ENCODE measurements around the gene SETX. TPM values are rescaled to one million over a fixed set of nuclear protein-coding genes. Genes with fewer than 3 reads are reported as not detected.
A peak's percentile ranks its signal among the peaks of the same experiment; 100 is the strongest.

SETX gene
- total RNA-seq, 1 donor from 2014 or later, result 45.8 TPM

GRCh38 chr9:132334364-132334763 is 20.4 kb downstream of the SETX start:
- intact Hi-C loops (cut with micrococcal nuclease), result no loop called here
- H3K27ac Mint-ChIP-seq, result no peak overlapping the region
- peaks cover 83% of the 10 kb centered on the region for H3K36me3 Mint-ChIP-seq (ENCODE audit: low read depth)
- no peak overlapping the region for H3K4me3 Mint-ChIP-seq
- H3K27me3 Mint-ChIP-seq, result no peaks in the 10 kb centered on the region
- no peaks in the 10 kb centered on the region for H3K9me3 Mint-ChIP-seq
- no peak for DNase-seq
- H3K4me1 Mint-ChIP-seq, result peaks cover 4% of the 10 kb centered on the region

- intact Hi-C loops (cut with micrococcal nuclease), result no loop called here
- no peaks in the 10 kb centered on the region for H3K9me3 Mint-ChIP-seq
- H3K27ac Mint-ChIP-seq, result no peak overlapping the region
These were observed 21.2 kb downstream of the SETX start for GRCh38 chr9:132333556-132333955.

GRCh38 chr9:132328580-132328979 is 26.2 kb downstream of the SETX start:
- peaks cover 10% of the 10 kb centered on the region for H3K4me1 Mint-ChIP-seq
- H3K36me3 Mint-ChIP-seq (ENCODE audit: low read depth), result peaks cover 82% of the 10 kb centered on the region
- intact Hi-C loops (cut with micrococcal nuclease), result no loop called here

More at GRCh38 chr9:132333556-132333955, 21.2 kb downstream of the SETX start:
- H3K4me1 Mint-ChIP-seq, result peaks cover 4% of the 10 kb centered on the region
- H3K4me3 Mint-ChIP-seq, result no peak overlapping the region
- no peak for DNase-seq
- H3K36me3 Mint-ChIP-seq (ENCODE audit: low read depth), result peaks cover 85% of the 10 kb centered on the region
- H3K27me3 Mint-ChIP-seq, result no peaks in the 10 kb centered on the region

DNA sequence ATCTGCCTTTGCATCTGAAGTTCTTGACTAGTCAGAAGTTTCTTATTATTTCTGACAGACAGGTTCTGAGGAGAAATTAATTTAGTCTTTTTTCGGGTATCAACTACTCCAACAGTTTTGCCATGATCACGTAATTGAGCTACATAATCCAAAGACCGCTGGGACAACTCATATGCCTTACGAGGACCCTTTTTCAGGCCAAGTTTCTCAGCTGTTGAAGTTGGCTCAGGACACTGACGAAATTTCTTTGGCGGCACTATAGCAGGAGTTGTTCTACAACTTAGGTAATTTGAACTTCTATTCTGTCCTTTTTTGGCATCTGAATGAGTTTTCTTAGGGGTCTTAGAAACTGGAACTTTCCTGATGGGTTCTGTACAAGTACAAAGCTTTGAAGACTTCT is 27.2 kb downstream of the SETX start:
- DNase-seq, result no peak
- Mint-ChIP-seq H3K36me3 (ENCODE audit: low read depth) (peaks cover 83% of the 10 kb centered on the region), H3K4me3 (no peak overlapping the region), H3K27ac (no peak overlapping the region), H3K4me1 (peaks cover 10% of the 10 kb centered on the region), H3K9me3 (peaks cover 6% of the 10 kb centered on the region), H3K27me3 (no peaks in the 10 kb centered on the region)
- intact Hi-C loops (cut with micrococcal nuclease), result no loop called here

More at GRCh38 chr9:132328580-132328979, 26.2 kb downstream of the SETX start:
- Mint-ChIP-seq H3K27ac (no peak overlapping the region), H3K9me3 (peaks cover 6% of the 10 kb centered on the region), H3K4me3 (no peak overlapping the region), H3K27me3 (no peaks in the 10 kb centered on the region)
- DNase-seq, result no peak

- intact Hi-C loops (cut with micrococcal nuclease), result no loop called here
- no peak for DNase-seq
- Mint-ChIP-seq H3K27ac (no peak overlapping the region), H3K27me3 (no peaks in the 10 kb centered on the region), H3K9me3 (peaks cover 6% of the 10 kb centered on the region), H3K36me3 (ENCODE audit: low read depth) (peaks cover 76% of the 10 kb centered on the region), H3K4me3 (no peak overlapping the region), H3K4me1 (peaks cover 16% of the 10 kb centered on the region)
These were observed 30.4 kb downstream of the SETX start for GRCh38 chr9:132324425-132324824.

GRCh38 chr9:132319421-132320110 is 35.2 kb downstream of the SETX start:
- peak overlapping the region; percentile 0 for H3K27ac Mint-ChIP-seq
- intact Hi-C loops (cut with micrococcal nuclease), result no loop called here
- H3K36me3 Mint-ChIP-seq (ENCODE audit: low read depth), result peaks cover 36% of the 10 kb centered on the region
- H3K27me3 Mint-ChIP-seq, result no peaks in the 10 kb centered on the region
- peaks cover 15% of the 10 kb centered on the region for H3K4me1 Mint-ChIP-seq
- H3K4me3 Mint-ChIP-seq, result no peak overlapping the region
- H3K9me3 Mint-ChIP-seq, result no peaks in the 10 kb centered on the region
- no peak for DNase-seq

GRCh38 chr9:132312873-132313272 is 41.9 kb downstream of the SETX start:
- H3K4me1 Mint-ChIP-seq, result peaks cover 8% of the 10 kb centered on the region
- H3K4me3 Mint-ChIP-seq, result no peak overlapping the region
- H3K27ac Mint-ChIP-seq, result no peak overlapping the region
- no peaks in the 10 kb centered on the region for H3K9me3 Mint-ChIP-seq
- no peaks in the 10 kb centered on the region for H3K27me3 Mint-ChIP-seq
- intact Hi-C loops (cut with micrococcal nuclease), result no loop called here
- H3K36me3 Mint-ChIP-seq (ENCODE audit: low read depth), result peaks cover 57% of the 10 kb centered on the region
- no peak for DNase-seq

GRCh38 chr9:132312426-132312825 is 42.4 kb downstream of the SETX start:
- H3K4me3 Mint-ChIP-seq, result no peak overlapping the region
- intact Hi-C loops (cut with micrococcal nuclease), result no loop called here
- DNase-seq, result no peak
- H3K27me3 Mint-ChIP-seq, result no peaks in the 10 kb centered on the region
- peaks cover 8% of the 10 kb centered on the region for H3K4me1 Mint-ChIP-seq
- no peaks in the 10 kb centered on the region for H3K9me3 Mint-ChIP-seq
- H3K36me3 Mint-ChIP-seq (ENCODE audit: low read depth), result peaks cover 57% of the 10 kb centered on the region
- H3K27ac Mint-ChIP-seq, result no peak overlapping the region

DNA sequence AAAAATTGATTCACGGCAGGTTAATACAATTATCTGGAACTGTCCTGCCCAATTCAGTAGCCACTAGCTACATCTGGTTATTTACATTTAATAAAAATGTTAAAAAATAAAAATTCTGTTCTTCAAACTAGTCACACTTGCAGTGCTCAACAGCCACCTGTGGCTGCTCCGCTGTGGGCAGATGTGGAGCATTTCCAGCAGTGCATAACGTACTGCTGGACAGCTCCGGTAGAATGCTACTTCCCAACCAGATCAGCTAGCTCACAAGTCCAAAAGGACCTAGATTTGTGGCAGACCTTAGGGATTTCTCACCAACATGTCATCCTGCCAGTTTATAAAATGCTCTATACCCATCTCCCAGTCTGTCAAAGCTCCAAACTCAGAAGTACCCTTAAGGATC is 42.8 kb downstream of the SETX start:
- H3K27ac Mint-ChIP-seq, result no peak overlapping the region
- H3K4me3 Mint-ChIP-seq, result no peak overlapping the region
- H3K27me3 Mint-ChIP-seq, result no peaks in the 10 kb centered on the region
- intact Hi-C loops (cut with micrococcal nuclease), result no loop called here
- no peaks in the 10 kb centered on the region for H3K9me3 Mint-ChIP-seq
- peaks cover 8% of the 10 kb centered on the region for H3K4me1 Mint-ChIP-seq
- H3K36me3 Mint-ChIP-seq (ENCODE audit: low read depth), result peaks cover 57% of the 10 kb centered on the region
- DNase-seq, result no peak

DNA sequence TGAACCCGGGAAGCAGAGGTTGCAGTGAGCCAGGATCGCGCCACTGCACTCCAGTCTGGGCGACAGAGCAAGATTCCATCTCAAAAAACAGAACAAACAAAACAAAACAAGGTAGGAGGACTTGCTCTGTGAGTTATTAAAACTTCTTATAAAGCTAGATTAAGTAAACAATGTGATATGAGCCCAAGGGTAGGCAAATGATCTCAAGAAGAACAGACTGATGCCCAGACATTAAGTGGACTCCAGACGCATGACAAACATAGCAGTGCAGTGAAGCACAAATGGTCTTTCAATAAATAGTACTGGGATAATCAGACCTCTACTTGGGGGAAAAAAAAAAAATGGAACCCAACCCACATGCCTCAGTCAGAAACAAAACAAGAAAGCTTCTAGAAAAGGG is 45.7 kb downstream of the SETX start:
- H3K4me1 Mint-ChIP-seq, result peaks cover 11% of the 10 kb centered on the region
- no peaks in the 10 kb centered on the region for H3K9me3 Mint-ChIP-seq
- H3K27ac Mint-ChIP-seq, result no peak overlapping the region
- peaks cover 64% of the 10 kb centered on the region for H3K36me3 Mint-ChIP-seq (ENCODE audit: low read depth)
- intact Hi-C loops (cut with micrococcal nuclease), result no loop called here
- H3K4me3 Mint-ChIP-seq, result no peak overlapping the region
- no peak for DNase-seq
- no peaks in the 10 kb centered on the region for H3K27me3 Mint-ChIP-seq

DNA sequence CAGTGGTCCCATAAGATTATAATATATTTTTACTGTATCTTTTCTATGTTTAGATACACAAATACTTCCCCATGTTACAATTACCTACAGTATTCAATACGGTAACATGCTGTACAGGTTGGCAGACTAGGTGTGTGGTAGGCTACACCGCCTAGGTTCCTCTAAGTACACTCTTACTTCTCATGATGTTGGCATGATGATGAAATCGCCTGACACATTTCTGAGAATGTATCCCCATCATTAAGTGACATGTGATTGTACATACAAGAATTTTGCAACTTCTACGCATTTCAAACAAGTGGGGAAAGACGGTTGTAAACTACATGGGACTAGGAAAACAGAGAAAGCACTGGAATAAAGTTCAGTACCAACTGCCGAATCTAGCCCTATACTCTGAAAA is 53.3 kb downstream of the SETX start:
- intact Hi-C loops (cut with micrococcal nuclease), result no loop called here

DNA sequence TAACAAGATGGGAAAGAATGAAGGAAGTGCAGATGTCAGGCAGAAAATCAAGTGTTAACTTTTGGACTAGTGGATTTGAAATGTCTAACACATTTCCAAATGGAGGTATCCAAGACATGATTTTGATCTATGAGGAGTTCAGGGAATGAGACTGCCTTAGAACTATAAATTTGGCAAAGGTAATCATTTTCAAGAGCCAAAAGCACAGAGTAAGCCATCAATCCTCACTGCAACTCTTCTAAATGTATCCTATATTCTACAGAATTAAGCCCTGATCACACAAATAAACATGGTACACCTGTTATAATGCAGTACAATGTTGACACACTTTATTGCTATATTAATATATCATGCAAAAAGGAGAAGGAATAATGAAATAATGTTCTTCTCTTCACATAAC is 55.6 kb downstream of the SETX start:
- H3K4me3 Mint-ChIP-seq, result no peak overlapping the region
- peaks cover 59% of the 10 kb centered on the region for H3K36me3 Mint-ChIP-seq (ENCODE audit: low read depth)
- DNase-seq, result no peak
- no peaks in the 10 kb centered on the region for H3K9me3 Mint-ChIP-seq
- no peaks in the 10 kb centered on the region for H3K27me3 Mint-ChIP-seq
- no peak overlapping the region for H3K27ac Mint-ChIP-seq
- peaks cover 20% of the 10 kb centered on the region for H3K4me1 Mint-ChIP-seq
- intact Hi-C loops (cut with micrococcal nuclease), result no loop called here

More for the DNA sequence above, 53.3 kb downstream of the SETX start:
- no peaks in the 10 kb centered on the region for H3K27me3 Mint-ChIP-seq
- H3K4me3 Mint-ChIP-seq, result no peak overlapping the region
- peaks cover 19% of the 10 kb centered on the region for H3K4me1 Mint-ChIP-seq
- H3K36me3 Mint-ChIP-seq (ENCODE audit: low read depth), result peaks cover 52% of the 10 kb centered on the region
- no peak for DNase-seq
- no peak overlapping the region for H3K27ac Mint-ChIP-seq
- no peaks in the 10 kb centered on the region for H3K9me3 Mint-ChIP-seq

- intact Hi-C loops (cut with micrococcal nuclease), result no loop called here
These were observed 59.6 kb downstream of the SETX start for GRCh38 chr9:132295181-132295580.

DNA sequence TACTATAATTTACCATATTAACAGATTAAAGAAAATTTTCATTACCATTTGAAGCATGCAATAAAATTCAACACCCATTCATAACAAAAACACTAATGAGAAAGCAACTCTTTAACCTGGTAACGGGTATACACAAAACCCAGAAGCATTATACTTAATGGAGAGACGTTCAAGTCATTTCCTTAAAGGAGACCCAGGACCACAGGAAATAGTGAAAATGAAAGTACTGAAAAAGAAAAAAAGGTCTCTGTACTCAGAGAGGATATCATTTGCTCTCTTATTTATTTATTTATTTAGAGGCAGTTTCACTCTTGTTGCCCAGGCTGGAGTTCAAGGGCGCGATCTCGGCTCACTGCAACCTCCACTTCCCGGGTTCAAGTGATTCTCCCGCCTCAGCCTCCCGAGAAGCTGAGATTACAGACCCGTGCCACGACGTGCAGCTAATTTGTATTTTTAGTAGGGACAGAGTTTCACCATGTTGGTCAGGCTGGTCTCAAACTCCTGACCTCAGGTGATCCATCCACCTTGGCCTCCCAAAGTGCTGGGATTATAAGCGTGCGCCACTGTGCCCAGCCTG is 61.6 kb downstream of the SETX start:
- intact Hi-C loops (cut with micrococcal nuclease), result no loop called here
- Mint-ChIP-seq H3K9me3 (no peaks in the 10 kb centered on the region), H3K36me3 (ENCODE audit: low read depth) (peaks cover 40% of the 10 kb centered on the region), H3K4me1 (peaks cover 13% of the 10 kb centered on the region), H3K27me3 (no peaks in the 10 kb centered on the region), H3K4me3 (no peak overlapping the region), H3K27ac (peak overlapping the region; percentile 34)
- DNase-seq, result peak; percentile 62

More at GRCh38 chr9:132295181-132295580, 59.6 kb downstream of the SETX start:
- Mint-ChIP-seq H3K4me1 (peaks cover 18% of the 10 kb centered on the region), H3K9me3 (no peaks in the 10 kb centered on the region), H3K4me3 (no peak overlapping the region), H3K27me3 (no peaks in the 10 kb centered on the region), H3K36me3 (ENCODE audit: low read depth) (peaks cover 48% of the 10 kb centered on the region), H3K27ac (peak overlapping the region; percentile 68)
- no peak for DNase-seq

All from activated CD4-positive, alpha-beta T cell treated with anti-CD3 and anti-CD28 coated beads, Interleukin-2, amount 10 ng/mL, durations not matched to agents 24 days and 14 days (primary cell).